Suppressor macrophage (primary cell): ENCODE results near the gene BICRA.
A peak's percentile ranks its signal among the peaks of the same experiment; 100 is the strongest.
"Not testable (repeated sequence)": the region's sequence is repeated elsewhere in the genome, so short reads cannot be mapped to it uniquely, and the experiment has no call there.

Experiments used
- DNase-seq, 4 experiments: peaks; one replicate each; pipeline ENCODE4 v3.0.0-alpha.2; 2020 to 2022

The BICRA gene

DNA sequence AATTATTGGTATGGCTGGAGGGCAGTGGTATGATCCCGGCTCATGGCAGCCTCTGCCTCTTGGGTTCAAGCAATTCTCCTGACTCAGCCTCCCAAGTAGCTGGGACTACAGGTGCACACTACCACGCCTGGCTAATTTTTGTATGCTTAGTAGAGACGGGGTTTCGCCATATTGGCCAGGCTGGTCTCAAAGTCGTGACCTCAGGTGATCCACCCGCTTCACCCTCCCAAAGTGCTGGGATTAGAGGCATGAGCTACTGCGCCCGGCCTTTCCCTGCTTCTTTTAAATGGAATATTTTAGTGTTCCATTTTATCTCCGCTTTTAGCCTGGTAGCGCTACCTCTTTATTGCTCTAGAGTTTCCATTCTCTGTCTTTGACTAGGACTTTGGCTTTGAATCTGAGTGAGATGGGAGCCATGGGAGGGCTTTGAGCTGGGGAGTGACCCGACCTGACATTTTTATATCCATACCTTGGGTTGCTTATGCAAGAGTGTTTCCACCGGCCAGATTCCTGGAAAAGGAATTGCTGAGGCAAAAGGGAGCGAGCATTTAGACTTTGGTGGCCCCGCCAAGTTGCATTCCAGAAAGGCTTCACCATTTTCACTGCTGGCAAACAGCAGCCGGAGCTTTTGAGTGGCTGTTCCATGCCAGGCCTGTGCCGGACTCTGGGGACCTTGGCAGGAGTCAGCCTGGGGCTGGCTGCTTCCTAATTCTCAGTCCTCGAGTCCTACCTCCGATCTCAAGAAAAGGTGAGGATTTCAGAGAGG is 22.9 kb downstream of the BICRA start:
- no peak for DNase-seq

DNA sequence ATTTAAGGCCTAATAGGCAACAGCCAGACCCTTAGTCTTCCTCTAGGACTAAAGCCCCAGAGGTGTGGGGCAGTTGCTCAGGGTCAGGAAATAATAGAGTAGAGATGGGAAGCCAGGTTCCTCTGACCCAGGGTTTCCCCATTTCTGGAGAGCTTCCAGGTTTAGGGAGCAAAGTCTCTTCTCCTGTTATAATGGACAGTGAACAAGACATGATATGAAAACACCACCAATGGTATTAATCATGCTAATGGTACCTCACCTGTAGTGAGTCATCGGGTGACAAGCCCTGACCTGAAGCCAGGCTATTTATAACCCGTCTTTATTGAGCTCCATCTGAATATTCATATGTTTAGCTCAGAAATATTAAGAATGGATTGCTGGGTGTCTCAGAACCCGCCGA is 24.6 kb downstream of the BICRA start:
- no peak for DNase-seq

DNA sequence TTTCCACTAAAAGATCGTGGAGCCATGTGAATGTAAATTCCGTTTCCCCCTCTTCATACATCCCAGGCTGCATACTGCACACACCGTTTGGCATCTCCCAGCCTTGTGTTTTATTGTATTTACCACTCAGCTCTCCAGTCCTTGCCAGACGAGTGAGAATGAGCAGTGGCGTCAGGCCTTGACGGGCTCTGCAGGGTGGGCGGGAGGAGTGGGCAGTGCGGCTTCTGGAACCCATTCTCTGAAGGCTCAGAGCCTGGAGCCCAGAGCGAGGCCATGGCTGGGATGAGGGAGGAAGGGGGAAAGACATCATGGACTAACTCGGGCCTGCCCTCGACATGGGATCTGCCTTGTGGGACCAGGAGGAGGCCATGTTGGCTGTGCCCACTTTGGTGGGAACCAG is 25.1 kb downstream of the BICRA start:
- DNase-seq = no peak

DNA sequence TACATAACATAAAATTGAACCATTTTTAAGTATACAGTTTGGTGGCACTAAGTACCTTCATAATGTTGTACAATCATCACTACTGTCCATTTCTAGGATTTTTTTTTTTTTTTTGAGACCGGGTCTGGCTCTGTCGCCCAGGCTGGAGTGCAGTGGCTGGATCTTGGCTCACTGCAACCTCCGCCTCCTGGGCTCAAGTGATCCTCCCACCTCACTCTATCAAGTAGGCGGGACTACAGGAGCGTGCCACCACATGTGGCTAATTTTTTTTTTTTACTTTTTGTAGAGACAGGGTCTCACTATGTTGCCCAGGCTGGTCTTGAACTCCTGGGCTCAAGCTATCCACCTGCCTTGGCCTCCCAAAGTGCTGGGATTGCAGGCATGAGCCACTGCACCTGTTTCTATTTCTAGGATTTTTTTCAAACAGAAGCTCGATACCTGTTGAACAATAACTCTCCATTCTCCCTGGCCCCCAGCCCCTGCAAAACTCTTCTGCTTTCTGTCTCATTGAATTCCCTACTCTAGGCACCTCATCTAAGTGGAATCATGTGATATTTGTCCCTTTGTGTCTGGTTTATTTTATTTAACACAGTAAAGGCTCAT is 26.3 kb downstream of the BICRA start:
- not testable (repeated sequence) for DNase-seq

DNA sequence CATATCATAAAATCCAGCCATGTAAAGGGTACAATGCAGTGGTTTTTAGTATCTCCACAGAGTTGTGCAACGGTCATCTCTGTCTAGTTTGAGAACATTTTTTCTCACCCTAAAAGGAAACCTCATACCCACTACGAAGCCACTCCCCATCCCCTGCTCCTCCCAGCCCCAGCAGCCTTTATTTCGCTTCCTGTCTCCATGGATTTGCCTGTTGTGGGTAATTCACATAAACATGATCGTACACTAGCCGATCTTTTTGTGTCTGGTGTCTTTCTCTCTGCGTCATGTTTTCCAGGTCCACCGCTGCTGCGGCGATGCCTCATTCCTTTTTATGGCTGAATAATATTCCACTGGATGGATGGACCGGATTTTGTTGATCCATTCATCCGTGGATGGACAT is 28.6 kb downstream of the BICRA start:
- DNase-seq = peak; percentile 7 to 60 (median 40)

DNA sequence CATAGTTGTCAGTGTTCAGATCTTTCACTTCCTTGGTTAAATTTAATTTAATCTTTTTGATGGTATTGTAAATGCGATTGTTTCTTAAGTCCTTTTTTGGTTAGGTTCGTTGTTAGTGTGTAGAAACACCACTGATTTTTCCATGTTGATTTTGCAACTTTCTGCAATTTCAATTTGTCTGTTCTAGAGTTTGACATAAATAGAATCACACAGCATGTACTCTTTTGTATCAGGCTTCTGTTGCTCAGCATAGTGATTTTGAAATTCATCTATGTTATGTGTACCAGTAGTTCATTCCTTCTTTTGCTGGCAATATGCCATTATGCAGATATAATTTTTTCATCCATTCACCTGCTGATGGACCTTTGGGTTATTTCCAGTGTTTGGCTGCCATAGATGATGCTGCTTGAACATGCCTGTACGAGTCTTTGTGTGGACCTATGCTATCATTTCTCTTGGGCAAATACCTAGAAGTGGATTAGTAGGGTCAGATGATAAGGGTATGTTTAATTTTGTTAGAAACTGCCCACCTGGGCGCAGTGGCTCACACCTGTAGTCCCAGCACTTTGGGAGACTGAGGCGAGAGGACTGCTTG is 33.1 kb downstream of the BICRA start:
- DNase-seq = no peak

DNA sequence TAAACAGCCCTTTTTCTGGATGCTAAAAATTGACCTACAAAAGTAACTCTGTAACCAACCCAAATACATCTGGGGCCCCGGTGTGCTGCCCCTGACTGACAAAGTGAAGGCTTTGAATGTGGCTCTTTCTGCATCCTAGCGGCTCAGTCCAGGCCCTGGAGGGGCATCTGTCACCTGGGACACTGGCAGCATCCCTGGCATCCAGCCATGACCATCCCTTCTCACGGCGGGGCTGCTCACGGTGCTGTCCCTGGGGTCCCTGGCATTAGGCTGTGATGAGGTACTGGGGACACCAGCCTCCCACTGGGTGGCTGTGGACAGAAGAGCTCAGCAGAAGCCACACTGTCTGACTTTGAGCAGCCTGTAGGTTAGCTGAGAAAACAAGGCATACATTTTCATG is 34.3 kb downstream of the BICRA start:
- DNase-seq = no peak

DNA sequence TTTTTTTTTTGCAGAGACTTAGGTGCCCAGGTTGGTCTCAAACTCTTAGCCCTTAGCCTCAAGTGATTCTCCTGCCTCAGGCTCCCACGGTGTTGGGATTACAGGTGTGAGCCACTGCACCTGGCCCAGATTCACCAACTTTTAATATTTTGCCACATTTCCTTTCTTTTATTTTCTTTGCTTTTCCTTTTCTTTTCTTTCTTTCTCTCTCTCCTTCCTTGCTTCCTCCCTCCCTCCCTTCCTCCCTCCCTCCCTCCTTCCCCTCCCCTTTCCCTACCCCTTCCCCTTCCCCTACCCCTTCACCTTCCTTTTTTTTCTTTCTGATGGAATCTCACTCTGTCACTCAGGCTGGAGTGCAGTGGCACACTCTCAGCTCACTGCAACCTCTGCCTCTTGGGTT is 35.3 kb downstream of the BICRA start:
- no peak for DNase-seq

DNA sequence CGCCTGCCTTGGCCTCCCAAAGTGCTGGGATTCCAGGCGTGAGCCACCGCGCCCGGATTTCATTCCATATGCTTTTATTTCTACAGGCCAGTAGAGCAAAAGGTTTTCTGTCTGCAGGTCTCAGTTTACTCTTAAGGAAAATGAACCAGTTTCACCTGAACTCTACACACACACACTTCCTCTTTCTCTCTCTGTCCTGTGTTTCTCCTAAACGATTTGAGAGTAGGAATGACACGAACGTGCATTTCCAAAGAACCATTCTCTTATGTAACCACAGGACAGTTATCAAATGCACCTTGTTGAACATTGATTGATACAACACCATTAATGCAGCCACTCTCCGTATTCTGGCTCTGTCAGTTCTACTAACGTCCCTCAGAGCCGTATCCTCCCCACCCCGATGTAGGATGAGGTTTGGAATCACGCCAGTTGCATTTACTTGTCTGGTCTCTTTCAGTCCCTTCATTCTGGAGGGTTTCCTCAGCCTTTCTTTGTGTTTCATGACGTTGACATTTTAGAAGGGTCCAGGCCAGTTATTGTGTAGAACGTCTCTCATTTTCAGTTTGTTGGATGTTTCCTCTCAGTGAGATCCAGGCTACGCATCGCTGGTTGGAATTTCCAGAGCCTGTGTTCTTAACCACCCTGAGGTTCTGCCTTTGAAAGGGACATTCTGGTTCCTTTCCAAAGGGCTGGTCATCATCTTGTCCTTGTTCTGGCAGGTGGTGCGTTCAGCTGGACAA is 36.0 kb downstream of the BICRA start:
- no peak for DNase-seq

DNA sequence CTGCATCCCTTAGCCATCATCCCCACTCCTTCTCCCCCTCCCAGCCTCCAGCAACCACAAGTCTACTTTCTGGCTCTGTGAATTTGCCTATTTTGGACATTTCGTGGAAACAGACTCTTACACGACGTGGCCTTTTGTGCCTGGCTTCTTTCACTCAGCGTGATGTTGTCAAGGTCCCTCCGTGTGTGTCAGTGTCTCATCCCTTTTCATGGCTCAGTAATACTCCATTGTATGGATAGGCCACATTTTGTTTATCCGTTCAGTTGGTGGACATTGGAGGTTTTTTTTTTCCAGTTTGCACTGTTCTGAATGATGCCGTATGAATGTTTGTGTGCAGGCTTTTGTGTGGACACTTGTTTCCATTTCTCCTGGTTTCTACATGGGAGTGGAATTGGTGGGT is 38.0 kb downstream of the BICRA start:
- DNase-seq = no peak

DNA sequence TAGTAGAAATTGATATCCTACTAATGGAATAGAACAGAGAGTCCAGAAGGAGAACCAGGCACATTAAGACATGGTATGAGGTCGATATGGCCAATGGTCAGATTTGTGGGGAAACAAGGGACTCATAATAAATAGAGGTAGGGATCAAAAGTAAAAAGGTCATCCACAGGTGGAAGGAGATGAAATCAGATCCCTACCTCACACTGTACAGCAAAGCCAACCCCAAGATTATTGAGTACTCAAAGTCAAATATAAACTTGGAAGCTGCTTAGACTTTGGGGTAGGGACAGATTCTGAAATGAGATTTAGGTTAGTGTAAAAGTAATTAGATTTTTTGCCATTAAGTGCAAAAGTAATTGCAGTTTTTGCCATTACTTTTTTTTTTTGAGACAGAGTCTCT is 40.7 kb downstream of the BICRA start:
- no peak for DNase-seq

DNA sequence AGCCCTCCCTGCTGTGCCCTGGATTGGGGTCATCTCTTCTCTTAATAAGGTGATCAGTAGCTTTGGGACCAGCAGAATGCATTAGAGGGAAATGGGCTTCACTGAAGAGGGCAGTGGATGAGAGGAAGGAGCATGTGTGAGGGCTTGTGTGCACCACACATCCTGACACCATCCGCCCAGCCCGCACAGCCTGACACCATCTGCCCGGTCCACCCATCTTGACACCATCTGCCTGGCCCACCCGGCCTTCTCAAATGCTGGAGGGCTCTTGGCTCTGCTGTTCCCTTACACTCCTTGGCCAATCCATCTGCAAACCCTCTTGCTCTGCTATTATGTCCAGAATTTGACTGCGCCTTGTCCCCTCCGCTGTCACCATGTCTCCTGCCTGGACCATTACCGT is 41.8 kb downstream of the BICRA start:
- DNase-seq = no peak

DNA sequence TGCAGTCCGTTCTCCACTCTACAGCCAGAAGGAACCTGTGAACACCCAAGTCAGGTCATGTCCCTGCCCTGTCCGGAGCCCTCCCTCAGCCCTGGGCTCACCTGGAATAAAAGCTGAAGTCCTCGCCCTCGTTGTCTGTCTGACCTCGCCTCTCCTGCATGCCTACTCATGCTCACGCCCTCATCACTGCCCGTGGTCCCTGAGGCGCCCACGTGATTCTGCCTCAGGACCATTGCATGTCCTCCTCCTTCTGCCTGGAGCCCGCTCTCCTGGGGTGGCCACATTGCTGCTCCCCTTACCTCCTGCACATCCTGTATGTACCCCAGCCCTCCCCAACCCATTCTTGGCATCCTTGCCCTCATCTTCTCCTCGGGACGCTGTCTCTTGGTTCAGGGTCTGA is 42.2 kb downstream of the BICRA start:
- DNase-seq = no peak

DNA sequence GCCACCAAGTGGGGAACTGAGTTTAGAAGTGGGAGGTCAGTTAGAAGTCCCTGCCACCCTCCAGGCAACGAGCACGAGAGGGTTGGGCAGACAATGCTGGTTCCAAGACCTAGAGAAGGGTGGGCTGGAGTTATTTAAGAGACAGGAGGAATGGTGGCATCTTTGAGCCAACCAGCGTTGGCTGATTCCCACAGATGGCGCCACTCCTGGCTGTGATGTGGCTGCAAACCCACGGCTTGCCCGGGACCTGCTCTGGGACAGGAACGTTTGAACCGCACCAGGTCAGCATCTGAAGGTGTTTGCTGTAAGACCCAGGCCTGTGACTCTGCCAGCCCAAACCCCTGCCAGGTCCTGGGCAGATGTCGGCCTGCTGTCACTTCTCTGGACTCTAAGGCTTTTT is 42.8 kb downstream of the BICRA start:
- DNase-seq = no peak

DNA sequence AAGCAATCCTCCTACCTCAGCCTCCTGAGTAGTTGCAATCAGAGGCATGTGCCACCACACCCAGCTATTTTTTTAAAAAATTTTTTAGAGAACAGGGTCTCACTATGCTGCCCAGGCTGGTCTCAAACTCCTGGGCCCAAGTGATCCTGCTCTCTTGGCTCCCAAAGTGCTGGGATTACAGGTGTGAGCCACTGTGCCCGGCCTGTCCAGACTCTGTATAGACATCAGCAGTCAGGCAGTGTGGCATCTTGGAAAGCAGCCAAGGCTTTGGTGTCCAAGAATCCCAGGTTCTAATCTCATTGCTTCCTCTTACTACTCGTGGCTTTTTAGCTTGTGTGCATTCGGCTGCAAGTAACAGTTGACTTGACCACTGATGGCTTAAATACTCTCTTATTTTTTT is 43.4 kb downstream of the BICRA start:
- no peak for DNase-seq

DNA sequence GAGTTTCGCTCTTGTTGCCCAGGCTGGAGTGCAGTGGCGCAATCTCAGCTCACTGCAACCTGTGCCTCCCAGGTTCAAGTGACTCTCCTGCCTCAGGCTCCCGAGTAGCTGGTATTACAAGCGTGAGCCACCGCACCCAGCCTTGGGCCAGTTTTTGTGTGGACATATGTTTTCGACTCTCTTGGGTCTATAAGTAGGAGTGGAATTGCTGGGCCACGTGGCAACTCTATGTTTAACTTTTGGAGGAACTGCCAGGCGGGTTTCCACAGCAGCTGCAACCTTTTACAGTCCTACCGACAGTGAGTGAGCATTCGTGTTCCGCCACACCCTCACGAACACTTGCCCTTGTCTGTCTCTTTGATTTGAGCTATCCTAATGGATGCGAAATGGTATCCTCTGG is 44.9 kb downstream of the BICRA start:
- DNase-seq = no peak

DNA sequence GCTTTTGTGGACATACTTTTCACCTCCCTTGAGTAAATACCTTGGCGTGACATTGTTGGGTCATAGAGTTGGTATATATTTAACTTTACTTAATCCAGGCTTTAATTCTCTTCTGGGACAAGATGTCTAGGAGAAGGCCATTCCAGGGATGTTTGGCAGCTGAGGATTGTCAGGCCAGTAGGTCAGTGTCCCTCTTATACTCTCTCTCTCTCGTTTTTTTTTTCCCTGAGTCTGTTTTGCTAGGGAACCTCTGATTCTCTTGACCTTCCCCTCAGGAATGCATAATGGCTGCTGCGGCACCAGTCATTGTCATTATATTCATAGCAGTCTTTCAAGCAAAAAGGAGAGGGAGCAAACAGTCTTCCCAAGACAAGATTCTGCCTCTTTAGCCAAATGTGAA is 48.8 kb downstream of the BICRA start:
- DNase-seq = no peak

DNA sequence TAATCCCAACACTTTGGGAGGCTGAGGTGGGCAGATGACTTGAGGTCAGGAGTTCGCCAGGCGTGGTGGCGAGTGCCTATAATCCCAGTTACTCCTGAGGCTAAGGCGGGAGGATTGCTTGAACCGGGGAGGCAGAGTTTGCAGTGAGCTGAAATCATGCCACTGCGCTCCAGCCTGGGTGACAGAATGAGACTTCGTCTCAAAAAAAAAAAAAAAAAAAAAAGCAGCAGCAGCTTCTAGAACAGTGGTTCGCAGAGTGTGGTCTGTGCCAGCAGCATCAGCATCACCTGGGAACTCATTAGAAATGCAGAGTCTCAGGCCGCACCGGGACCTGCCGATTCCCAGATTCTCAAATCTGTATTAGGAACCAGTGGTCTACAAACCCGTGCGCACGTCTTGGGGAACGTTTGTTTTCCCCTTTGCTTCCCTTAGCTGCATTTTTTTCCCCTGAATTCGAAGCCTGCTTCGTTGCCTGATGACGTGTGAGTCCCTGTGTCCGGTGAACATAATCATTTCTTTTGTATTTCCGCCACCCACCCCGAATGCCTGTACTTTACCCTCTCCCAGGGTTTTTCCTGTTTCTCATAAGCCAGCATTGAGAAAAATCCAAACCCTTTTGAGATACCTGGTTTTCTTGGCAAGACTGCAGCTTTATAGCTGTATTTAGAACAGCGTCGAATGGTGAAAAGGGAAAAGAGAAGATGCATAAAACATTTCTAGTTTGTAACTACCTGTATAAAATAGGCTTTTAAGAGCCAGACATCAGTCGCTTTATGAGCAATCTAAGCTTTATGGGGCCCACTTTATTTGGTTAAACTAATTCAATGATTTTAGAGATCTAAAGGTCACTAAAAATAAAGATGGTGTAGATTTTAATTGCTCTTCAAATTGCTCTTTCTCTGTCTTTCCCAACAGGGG is 49.8 kb downstream of the BICRA start:
- no peak for DNase-seq

DNA sequence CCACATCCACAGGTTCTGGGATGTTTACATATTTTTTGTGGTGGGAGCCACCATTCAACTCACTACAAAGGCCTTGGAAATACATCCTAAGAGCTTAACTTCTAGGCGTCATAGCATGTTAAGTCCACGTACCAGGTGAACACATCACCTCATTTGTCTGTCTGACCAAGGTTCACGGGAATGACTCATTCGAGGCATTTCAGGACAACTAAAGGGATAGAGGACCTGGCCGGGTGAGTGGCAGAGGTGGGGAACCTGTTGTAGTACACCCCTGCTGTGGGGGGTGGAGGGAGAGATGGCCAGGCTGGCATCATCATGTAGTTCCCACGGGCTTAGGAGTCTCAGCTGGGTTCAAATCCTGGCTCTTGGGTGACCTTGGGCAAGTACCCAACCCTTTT is 51.5 kb downstream of the BICRA start:
- DNase-seq = no peak

DNA sequence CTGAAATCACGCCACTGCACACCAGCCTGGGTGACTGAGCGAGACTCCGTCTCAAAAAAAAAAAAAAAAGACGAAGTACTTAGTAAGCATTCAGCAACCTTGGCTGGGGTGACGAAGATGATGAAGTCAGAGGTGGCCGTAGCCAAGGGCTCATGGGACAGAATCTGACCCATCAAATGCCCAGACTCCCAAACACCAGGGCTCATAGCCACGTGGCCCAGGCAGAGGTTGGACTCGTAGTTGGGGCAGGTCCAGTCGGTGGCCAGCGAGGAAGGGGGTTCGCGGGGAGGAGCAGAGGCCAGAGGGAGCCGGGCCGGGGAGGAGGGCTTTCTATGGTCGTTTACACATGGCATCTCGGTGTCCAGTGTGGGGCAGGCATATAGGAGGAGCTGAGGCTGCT is 52.2 kb downstream of the BICRA start:
- no peak for DNase-seq

DNA sequence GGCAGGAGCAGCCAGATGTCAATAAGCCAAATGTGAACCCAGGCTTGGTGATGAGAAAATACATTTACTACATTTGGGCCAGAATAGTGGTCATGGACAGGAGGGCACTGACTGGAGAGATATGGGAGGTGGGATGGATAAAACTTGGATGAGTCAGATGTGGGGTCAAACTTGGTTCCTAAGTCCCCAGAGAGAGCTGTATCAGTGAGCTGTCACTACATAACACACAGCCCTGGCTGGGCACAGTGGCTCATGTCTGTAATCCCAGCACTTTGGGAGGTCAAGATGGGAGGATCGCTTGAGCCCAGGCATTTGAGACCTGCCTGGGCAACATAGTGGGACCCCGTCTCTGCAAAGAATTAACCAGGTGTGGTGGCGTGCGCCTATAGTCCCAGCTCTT is 52.7 kb downstream of the BICRA start:
- no peak for DNase-seq

DNA sequence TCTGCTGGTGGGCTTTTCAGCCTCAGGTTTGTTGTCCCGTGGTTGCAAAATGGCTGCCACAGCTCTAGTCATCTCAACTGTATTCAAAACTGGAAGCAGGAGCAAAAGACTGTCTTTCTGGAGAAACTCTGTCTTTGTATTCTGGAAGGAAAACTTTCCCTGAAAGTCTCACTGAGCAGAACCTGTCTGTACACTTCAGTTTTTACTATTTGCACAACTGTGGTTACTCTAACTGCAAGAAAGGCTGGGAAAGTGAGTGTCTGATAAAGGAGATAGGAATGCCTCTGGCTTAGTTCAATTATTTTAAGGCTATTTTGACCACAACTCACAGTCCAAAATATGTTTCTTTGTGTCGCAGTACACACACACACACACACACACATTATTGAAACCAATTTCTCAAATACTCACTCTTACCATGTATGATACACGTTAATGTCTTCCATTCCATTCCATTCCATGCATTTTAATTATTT is 54.5 kb downstream of the BICRA start:
- DNase-seq = peak in 1 of 4 experiments; percentile 19
